PC-9 (cell line): ENCODE data around the gene CYGB. TPM values are rescaled to one million over a fixed set of nuclear protein-coding genes. Genes with fewer than 3 reads are reported as not detected.

ENCODE experiments used
- BruUV-seq: library from RNA; stranded (reverse); fragments of 400-500 nt; replicated peaks from 2 replicates; lab custom pipeline; 2021; lab: Mats Ljungman, UMichigan
- CTCF ChIA-PET: fragments of 300-600 bp; sonication (Branson Sonifier 250); formaldehyde crosslinking; loops from one replicate; lab custom pipeline; 2022; ENCODE audit warnings: antibody characterized with exemption; lab: Charles Lee
- POLR2A ChIA-PET: fragments of 300-600 bp; sonication (Branson Sonifier 250); formaldehyde crosslinking; loops from one replicate; lab custom pipeline; 2022; ENCODE audit warnings: antibody characterized with exemption; ENCODE audit not compliant: unreplicated experiment; lab: Charles Lee
- DNase-seq, 2 experiments: peaks; one replicate each; pipeline versions ENCODE4 v3.0.0 to v3.0.0-alpha.2; 2015 to 2022; ENCODE audit warnings: mixed read lengths in 1 of 2
- H2AFZ ChIP-seq: fragments of 200-600 bp; sonication (generic); 2 replicates; pipeline ENCODE4 v1.8.1; 2017; ENCODE audit warnings: antibody characterized with exemption
- H3F3A ChIP-seq: fragments of 200-600 bp; sonication (generic); 2 replicates; pipeline ENCODE4 v1.8.1; 2017; ENCODE audit warnings: antibody characterized with exemption, mild to moderate bottlenecking, low read depth; ENCODE audit not compliant: insufficient read depth
- H3K27ac ChIP-seq: fragments of 200-600 bp; sonication (generic); 2 replicates; pipeline ENCODE4 v1.6.1; 2016; ENCODE audit warnings: mixed run types
- H3K27me3 ChIP-seq: fragments of 200-600 bp; sonication (generic); 2 replicates; pipeline ENCODE4 v1.6.1; 2016; ENCODE audit warnings: low read depth, mixed run types; ENCODE audit not compliant: insufficient read depth
- H3K36me3 ChIP-seq: fragments of 200-600 bp; sonication (generic); 2 replicates; pipeline ENCODE4 v1.6.1; 2016; ENCODE audit warnings: low read depth, mixed run types
- H3K4me1 ChIP-seq: fragments of 200-600 bp; sonication (generic); replicated peaks from 2 replicates; pipeline ENCODE4 v1.6.1; 2016; ENCODE audit warnings: mixed run types; ENCODE audit not compliant: insufficient read depth
- H3K4me2 ChIP-seq: fragments of 200-600 bp; sonication (generic); 2 replicates; pipeline ENCODE4 v1.6.1; 2017; ENCODE audit warnings: mixed run types
- H3K4me3 ChIP-seq: fragments of 200-600 bp; sonication (generic); 2 replicates; pipeline ENCODE4 v1.6.1; 2016; ENCODE audit warnings: mixed run types
- H3K79me2 ChIP-seq: fragments of 200-600 bp; sonication (generic); 2 replicates; pipeline ENCODE4 v1.6.1; 2017; ENCODE audit warnings: low read depth, mixed run types
- H3K9me2 ChIP-seq: fragments of 200-600 bp; sonication (generic); 2 replicates; pipeline ENCODE4 v1.8.1; 2017; ENCODE audit warnings: mild to moderate bottlenecking; ENCODE audit not compliant: insufficient read depth
- H3K9me3 ChIP-seq: fragments of 200-600 bp; sonication (generic); 2 replicates; pipeline ENCODE4 v1.8.1; 2016; ENCODE audit warnings: low read depth; ENCODE audit not compliant: insufficient read depth
- H4K20me1 ChIP-seq: fragments of 200-600 bp; sonication (generic); 2 replicates; pipeline ENCODE4 v1.8.1; 2017; ENCODE audit not compliant: insufficient read depth
- CTCF ChIP-seq: fragments of 200-600 bp; sonication (generic); conservative IDR thresholded peaks from 2 replicates; pipeline ENCODE4 v1.6.1; 2017; ENCODE audit warnings: mixed run types, antibody characterized with exemption, mild to moderate bottlenecking, moderate library complexity
- EZH2 ChIP-seq: fragments of 200-600 bp; sonication (generic); IDR thresholded peaks from 2 replicates; pipeline ENCODE4 v1.8.0; 2017; ENCODE audit warnings: antibody characterized with exemption, low read depth
- intact Hi-C: fragments of 100-400 bp; cut with micrococcal nuclease; formaldehyde crosslinking; loops from one replicate; pipeline ENCODE4 v1.10.0; 2022; ENCODE audit not compliant: unreplicated experiment
- total RNA-seq: library from RNA; stranded (reverse); gene quantifications from 2 replicates; pipeline ENCODE4 v1.2.3, GENCODE V29; 2021

Gene CYGB
- total RNA-seq, 1 experiment from 2014 or later, result 1.1 TPM

DNA sequence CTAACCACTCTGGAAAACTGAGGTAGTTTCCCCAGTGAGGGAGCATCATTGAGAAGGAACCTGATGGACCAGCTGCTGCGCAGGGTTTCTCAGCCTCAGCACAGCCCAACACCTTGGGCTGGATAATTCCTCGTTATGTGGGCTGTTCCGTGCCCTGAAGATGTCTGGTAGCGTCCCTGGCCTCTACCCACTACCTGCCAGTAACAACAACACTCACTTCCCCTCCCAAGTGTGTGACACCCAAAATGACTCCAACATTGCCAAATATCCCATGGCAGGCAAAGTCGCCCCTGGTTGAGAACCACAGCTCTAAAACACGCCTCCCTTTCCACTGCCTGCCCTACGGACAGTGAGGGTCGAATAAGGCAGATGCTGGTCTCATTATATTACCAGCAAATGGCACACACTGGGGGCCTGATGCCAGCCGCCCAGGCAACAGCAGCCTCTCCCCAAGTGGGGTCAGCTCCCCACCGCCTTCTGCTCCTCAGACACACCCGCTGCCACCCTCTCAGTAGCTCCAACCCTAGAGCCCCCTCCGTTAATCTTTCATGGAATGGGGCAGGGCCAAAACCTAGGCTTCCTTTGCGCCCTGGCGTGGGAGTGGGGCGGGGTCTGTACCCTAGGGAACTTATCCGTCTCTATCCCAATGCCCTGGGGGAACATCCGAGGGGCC is 37.3 kb downstream of the CYGB start:
- no peaks in the 10 kb centered on the region for H3K79me2 ChIP-seq
- intact Hi-C loops, result no loop called here
- peak overlapping the region; percentile 88 for H2AFZ ChIP-seq
- BruUV-seq, result no TSS peak
- CTCF ChIA-PET, result interaction anchor here (0.7 to 1.6 kb wide), 2 partner anchors 33 to 40 kb away, joined by 3 to 7 read pairs; partner anchors contain the start of gene AANAT
- peak overlapping the region; percentile 84 for H3K4me3 ChIP-seq
- H3K9me2 ChIP-seq, result no peaks in the 10 kb centered on the region
- H3K27ac ChIP-seq, result no peak overlapping the region
- H3K4me2 ChIP-seq, result peak overlapping the region; percentile 93
- H3K9me3 ChIP-seq, result no peaks in the 10 kb centered on the region
- H3K36me3 ChIP-seq, result no peaks in the 10 kb centered on the region
- DNase-seq, result peak in 1 of 2 experiments; percentile 12
- peaks cover 16% of the 10 kb centered on the region; the same call in 1 of the 2 replicates for H3K4me1 ChIP-seq
- POLR2A ChIA-PET, result interaction anchor here (0.6 to 0.7 kb wide), 4 partner anchors 23 to 171 kb away, joined by 3 to 8 read pairs (median 3); no protein-coding TSS in a partner anchor
- no peak for TF ChIP-seq EZH2
- TF ChIP-seq CTCF, result no peak
- H3K27me3 ChIP-seq, result no peaks in the 10 kb centered on the region
- no peaks in the 10 kb centered on the region for H3F3A ChIP-seq
- H4K20me1 ChIP-seq, result no peaks in the 10 kb centered on the region

DNA sequence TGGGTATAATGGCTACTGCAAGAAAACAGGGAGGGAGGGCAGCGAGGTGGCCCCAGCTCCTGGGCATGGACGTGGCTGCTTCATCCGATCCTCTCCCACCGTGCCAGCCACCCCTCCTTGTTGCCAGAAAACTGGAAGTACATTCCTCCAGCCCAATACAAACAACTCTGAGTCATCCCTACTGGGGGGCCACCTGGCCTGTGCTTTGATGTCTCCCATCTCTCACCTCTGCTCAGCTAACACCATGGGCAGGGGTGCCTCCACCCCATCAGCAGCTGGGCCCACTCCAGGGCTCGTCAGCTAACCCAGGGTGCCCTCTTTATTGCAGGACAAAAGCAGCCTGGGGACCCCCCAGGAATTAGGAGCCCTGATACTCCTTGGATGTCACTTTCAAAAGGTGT is 38.2 kb downstream of the CYGB start:
- peak in 1 of 2 experiments; percentile 26 for DNase-seq

GRCh38 chr17:76498876-76499251 is 38.6 kb downstream of the CYGB start:
- BruUV-seq, result no TSS peak

More for the DNA sequence above, 38.2 kb downstream of the CYGB start:
- Histone ChIP-seq H3K4me2 (peak overlapping the region; percentile 93), H2AFZ (no peak overlapping the region), H3K4me1 (peaks cover 16% of the 10 kb centered on the region; the same call in 1 of the 2 replicates), H3K27ac (no peak overlapping the region), H4K20me1 (no peaks in the 10 kb centered on the region), H3K4me3 (no peak overlapping the region), H3K36me3 (no peaks in the 10 kb centered on the region), H3K27me3 (no peaks in the 10 kb centered on the region), H3F3A (no peaks in the 10 kb centered on the region), H3K9me2 (no peaks in the 10 kb centered on the region), H3K9me3 (no peaks in the 10 kb centered on the region), H3K79me2 (no peaks in the 10 kb centered on the region)
- TF ChIP-seq EZH2, result no peak
- TF ChIP-seq CTCF, result no peak
- intact Hi-C loops, result no loop called here
- ChIA-PET POLR2A (no interaction called here), CTCF (interaction anchor here (0.6 kb wide), 1 partner anchor 196 kb away, joined by 4 read pairs; no protein-coding TSS in a partner anchor)
- no TSS peak for BruUV-seq

More at GRCh38 chr17:76498876-76499251, 38.6 kb downstream of the CYGB start:
- H3K9me3 ChIP-seq, result no peaks in the 10 kb centered on the region
- H3K79me2 ChIP-seq, result no peaks in the 10 kb centered on the region
- no peak for TF ChIP-seq EZH2
- no peak for TF ChIP-seq CTCF
- H3K4me1 ChIP-seq, result peaks cover 16% of the 10 kb centered on the region; the same call in 1 of the 2 replicates
- no peaks in the 10 kb centered on the region for H3K9me2 ChIP-seq
- H3K27ac ChIP-seq, result no peak overlapping the region
- CTCF ChIA-PET, result interaction anchor here (0.6 kb wide), 1 partner anchor 196 kb away, joined by 4 read pairs; no protein-coding TSS in a partner anchor
- DNase-seq, result no peak
- no peaks in the 10 kb centered on the region for H4K20me1 ChIP-seq
- intact Hi-C loops, result no loop called here
- H2AFZ ChIP-seq, result no peak overlapping the region
- H3K4me3 ChIP-seq, result no peak overlapping the region
- H3K36me3 ChIP-seq, result no peaks in the 10 kb centered on the region
- H3F3A ChIP-seq, result no peaks in the 10 kb centered on the region
- H3K4me2 ChIP-seq, result peak overlapping the region; percentile 93
- no peaks in the 10 kb centered on the region for H3K27me3 ChIP-seq
- POLR2A ChIA-PET, result no interaction called here
